GM23338 (cell line): ENCODE results near the gene PHACTR1.

ENCODE experiments used
- CREB1 ChIP-seq: fragments of 250-450 bp; sonication (Bioruptor Pico); IDR thresholded peaks from 2 replicates; pipeline ENCODE4 v1.5.0; 2020; ENCODE audit warnings: low read depth, mild to moderate bottlenecking, moderate library complexity
- CTCF ChIP-seq, 2 experiments: fragments of 200-600 bp in 1 of 2; sonication (generic) in 1 of 2; conservative IDR thresholded peaks; 2 replicates each; pipeline versions ENCODE4 v1.5.1 to v1.6.1; 2016 to 2017; ENCODE audit warnings: antibody characterized with exemption in 2 of 2, low read depth in 2 of 2, mild to moderate bottlenecking in 2 of 2, moderate library complexity in 1 of 2
- EZH2phosphoT487 ChIP-seq: fragments of 200-600 bp; sonication (generic); IDR thresholded peaks from one replicate; pipeline ENCODE4 v1.8.1; 2018; ENCODE audit warnings: antibody characterized with exemption; ENCODE audit not compliant: unreplicated experiment
- JUNB ChIP-seq: IDR thresholded peaks from one replicate; pipeline ENCODE4 v1.6.1; 2016; ENCODE audit warnings: antibody characterized with exemption; ENCODE audit not compliant: unreplicated experiment
- POLR2AphosphoS5 ChIP-seq: IDR thresholded peaks from 2 replicates; pipeline ENCODE4 v1.6.1; 2016; ENCODE audit warnings: antibody characterized with exemption, low read depth

- no peak for TF ChIP-seq EZH2phosphoT487
- TF ChIP-seq CTCF (conservative IDR thresholded peaks at IDR 0.05; ENCODE audit: low read depth in 2 of 2) = no peak
- no peak for TF ChIP-seq POLR2AphosphoS5
- TF ChIP-seq JUNB = no peak
- no peak for TF ChIP-seq CREB1 (CRISPR knock-in tag)
These were observed 1.1 kb upstream of the PHACTR1 start for GRCh38 chr6:12715437-12715836.
